Breast epithelium (tissue), 4 donors: ENCODE data around the gene ACAT2. TPM values are rescaled to one million over a fixed set of nuclear protein-coding genes. Genes with fewer than 3 reads are reported as not detected.
"Not testable (repeated sequence)": the region's sequence is repeated elsewhere in the genome, so short reads cannot be mapped to it uniquely, and the experiment has no call there.

Experiments
- DNase-seq, 2 donors: peaks; one replicate each; pipeline ENCODE4 v3.0.0-alpha.2; 2019; ENCODE audit warnings: low spot score in 2 of 2
- H3K27ac ChIP-seq, 2 donors: fragments of 200-600 bp; sonication (generic) in 1 of 2; one replicate each; pipeline ENCODE4 v1.5.1; 2016 to 2019; ENCODE audit warnings: mild to moderate bottlenecking in 1 of 2
- H3K27me3 ChIP-seq, 2 donors: fragments of 200-600 bp; sonication (generic) in 1 of 2; one replicate each; pipeline versions ENCODE4 v1.5.1 to v1.6.0; 2017 to 2019; ENCODE audit warnings: control low read depth in 1 of 2, mild to moderate bottlenecking in 1 of 2
- H3K36me3 ChIP-seq: fragments of 200-600 bp; one replicate; pipeline ENCODE4 v1.5.1; 2019
- H3K4me1 ChIP-seq, 2 donors: fragments of 200-600 bp; sonication (generic); one replicate each; pipeline ENCODE4 v1.5.1; 2016 to 2019; ENCODE audit warnings: control low read depth in 1 of 2
- H3K4me3 ChIP-seq, 3 donors: fragments of 200-600 bp; sonication (generic); 1 replicate in 2 of 3; 2 replicates in 1 of 3; pipeline ENCODE4 v1.5.1; 2016 to 2019; ENCODE audit warnings: mild to moderate bottlenecking in 3 of 3, moderate library complexity in 2 of 3
- H3K9me3 ChIP-seq, 2 donors: fragments of 200-600 bp; sonication (generic) in 1 of 2; one replicate each; pipeline ENCODE4 v1.5.1; 2016 to 2019; ENCODE audit warnings: control low read depth in 1 of 2
- POLR2A ChIP-seq: fragments of 450-650 bp; IDR thresholded peaks from one replicate; pipeline ENCODE4 v1.6.1; 2016; ENCODE audit warnings: antibody characterized with exemption, mild to moderate bottlenecking, moderate library complexity
- POLR2AphosphoS5 ChIP-seq, 3 donors: sonication (generic); formaldehyde crosslinking; IDR thresholded peaks; one replicate each; pipeline ENCODE4 v1.6.1; 2017; ENCODE audit warnings: antibody characterized with exemption in 3 of 3
- intact Hi-C: fragments of 100-400 bp; cut with DNase I; formaldehyde crosslinking; loops from one replicate; pipeline ENCODE4 v1.15.1; 2023; ENCODE audit warnings: low total_unique reads
- total RNA-seq, 3 donors: library from RNA; depleted of rRNA; stranded (reverse); fragments of >200 nt; gene quantifications; one replicate each; pipeline ENCODE4 v1.1.0, GENCODE V29; 2016
- TF ChIP-seq, protein P1 (sequence below), 3 donors: fragments of 450-650 bp; IDR thresholded peaks; one replicate each; pipeline ENCODE4 v1.5.1; 2016 to 2017; ENCODE audit warnings: antibody characterized with exemption in 3 of 3, mild to moderate bottlenecking in 3 of 3, moderate library complexity in 3 of 3

Gene ACAT2
- total RNA-seq, 3 donors from 2014 or later, result 9.4 to 10.5 (median 10.1) TPM

- intact Hi-C loops, result no loop called here
- no peaks in the 10 kb centered on the region for H3K36me3 ChIP-seq
Measured at GRCh38 chr6:159715605-159716004, 46.2 kb upstream of the ACAT2 start.

DNA sequence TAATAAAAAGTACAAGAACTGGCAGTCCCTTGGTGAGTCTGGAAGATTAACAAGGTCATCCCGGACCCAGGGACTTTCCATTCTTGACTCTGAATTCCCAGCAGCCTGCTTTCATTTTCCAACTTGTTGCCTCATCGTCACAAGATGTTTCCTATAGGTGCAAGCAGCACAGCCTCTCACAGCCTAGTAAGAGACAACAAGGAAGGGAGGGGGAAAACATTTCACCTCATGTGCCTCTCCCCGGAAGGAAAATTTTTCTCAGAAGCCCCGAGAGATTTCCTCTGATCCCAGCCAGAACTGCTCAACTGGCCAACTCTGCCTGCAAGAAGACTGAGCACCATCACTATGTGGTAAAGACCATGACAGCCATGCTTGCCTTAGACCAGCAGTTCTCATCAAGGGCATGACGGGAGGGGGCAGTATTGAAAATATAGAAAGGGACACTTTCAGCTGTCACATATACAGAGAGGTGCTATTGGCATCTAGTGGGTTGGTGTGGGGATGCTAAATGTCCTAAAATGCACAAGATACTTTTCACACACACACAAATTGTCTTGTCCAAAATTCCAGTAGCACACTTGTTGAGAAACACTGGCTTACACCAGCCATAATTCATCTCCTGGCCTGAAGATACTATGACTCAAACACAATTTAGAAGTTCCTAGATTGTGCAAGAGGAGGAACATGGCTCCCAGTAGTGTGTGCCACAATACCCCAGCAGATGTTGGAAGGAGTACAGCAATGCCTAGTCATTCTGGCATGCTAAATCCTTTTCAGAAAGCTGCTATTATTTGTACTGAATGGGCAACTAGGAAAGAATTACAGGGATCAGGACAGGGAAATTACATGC is 45.4 kb upstream of the ACAT2 start:
- Histone ChIP-seq H3K4me3 (peak overlapping the region in 2 of 3 donors; percentile 6 to 50), H3K27ac (peak overlapping the region; percentile 88 to 95), H3K9me3 (no peaks in the 10 kb centered on the region), H3K27me3 (no peaks in the 10 kb centered on the region), H3K36me3 (no peaks in the 10 kb centered on the region), H3K4me1 (peaks cover 6 to 15% of the 10 kb centered on the region in 2 donors)
- peak in 1 of 2 donors; percentile 72 for DNase-seq
- TF ChIP-seq, protein P1, sequence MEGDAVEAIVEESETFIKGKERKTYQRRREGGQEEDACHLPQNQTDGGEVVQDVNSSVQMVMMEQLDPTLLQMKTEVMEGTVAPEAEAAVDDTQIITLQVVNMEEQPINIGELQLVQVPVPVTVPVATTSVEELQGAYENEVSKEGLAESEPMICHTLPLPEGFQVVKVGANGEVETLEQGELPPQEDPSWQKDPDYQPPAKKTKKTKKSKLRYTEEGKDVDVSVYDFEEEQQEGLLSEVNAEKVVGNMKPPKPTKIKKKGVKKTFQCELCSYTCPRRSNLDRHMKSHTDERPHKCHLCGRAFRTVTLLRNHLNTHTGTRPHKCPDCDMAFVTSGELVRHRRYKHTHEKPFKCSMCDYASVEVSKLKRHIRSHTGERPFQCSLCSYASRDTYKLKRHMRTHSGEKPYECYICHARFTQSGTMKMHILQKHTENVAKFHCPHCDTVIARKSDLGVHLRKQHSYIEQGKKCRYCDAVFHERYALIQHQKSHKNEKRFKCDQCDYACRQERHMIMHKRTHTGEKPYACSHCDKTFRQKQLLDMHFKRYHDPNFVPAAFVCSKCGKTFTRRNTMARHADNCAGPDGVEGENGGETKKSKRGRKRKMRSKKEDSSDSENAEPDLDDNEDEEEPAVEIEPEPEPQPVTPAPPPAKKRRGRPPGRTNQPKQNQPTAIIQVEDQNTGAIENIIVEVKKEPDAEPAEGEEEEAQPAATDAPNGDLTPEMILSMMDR (IDR thresholded peaks at IDR 0.05), result no peak
- TF ChIP-seq POLR2A (no peak), POLR2AphosphoS5 (IDR thresholded peaks at IDR 0.05) (peak; percentile 53 to 97 (median 86))
- intact Hi-C loops, result no loop called here

More at GRCh38 chr6:159715605-159716004, 46.2 kb upstream of the ACAT2 start:
- Histone ChIP-seq H3K4me3 (peak overlapping the region in 1 of 3 donors; percentile 14), H3K4me1 (peaks cover 6 to 15% of the 10 kb centered on the region in 2 donors), H3K9me3 (no peaks in the 10 kb centered on the region), H3K27me3 (no peaks in the 10 kb centered on the region), H3K27ac (peak overlapping the region; percentile 88 to 95)
- TF ChIP-seq POLR2AphosphoS5 (IDR thresholded peaks at IDR 0.05) (no peak), POLR2A (no peak)
- TF ChIP-seq, protein P1 (IDR thresholded peaks at IDR 0.05), result no peak
- no peak for DNase-seq

- peak overlapping the region; percentile 68 to 88 for H3K27ac ChIP-seq
- TF ChIP-seq POLR2AphosphoS5 (IDR thresholded peaks at IDR 0.05), result no peak
- TF ChIP-seq, protein P1 (IDR thresholded peaks at IDR 0.05), result no peak
- no peak for DNase-seq
Measured at GRCh38 chr6:159718634-159719033, 43.2 kb upstream of the ACAT2 start.

GRCh38 chr6:159719287-159719686 is 42.6 kb upstream of the ACAT2 start:
- no peaks in the 10 kb centered on the region for H3K27me3 ChIP-seq
- intact Hi-C loops, result no loop called here
- H3K36me3 ChIP-seq, result no peaks in the 10 kb centered on the region
- no peaks in the 10 kb centered on the region for H3K9me3 ChIP-seq
- TF ChIP-seq POLR2A, result no peak
- no peak for TF ChIP-seq POLR2AphosphoS5 (IDR thresholded peaks at IDR 0.05)
- TF ChIP-seq, protein P1 (IDR thresholded peaks at IDR 0.05), result no peak
- H3K4me3 ChIP-seq, result no peak overlapping the region
- peak overlapping the region; percentile 68 to 88 for H3K27ac ChIP-seq
- DNase-seq, result no peak
- H3K4me1 ChIP-seq, result peaks cover 6 to 15% of the 10 kb centered on the region in 2 donors

More at GRCh38 chr6:159718634-159719033, 43.2 kb upstream of the ACAT2 start:
- no peaks in the 10 kb centered on the region for H3K9me3 ChIP-seq
- H3K36me3 ChIP-seq, result no peaks in the 10 kb centered on the region
- no peak overlapping the region for H3K4me3 ChIP-seq
- H3K27me3 ChIP-seq, result no peaks in the 10 kb centered on the region
- peaks cover 6 to 15% of the 10 kb centered on the region in 2 donors for H3K4me1 ChIP-seq
- intact Hi-C loops, result no loop called here

- Histone ChIP-seq H3K36me3 (no peaks in the 10 kb centered on the region), H3K27me3 (no peaks in the 10 kb centered on the region), H3K4me3 (no peak overlapping the region), H3K4me1 (peaks cover 0 to 1% of the 10 kb centered on the region in 2 donors), H3K27ac (no peak overlapping the region), H3K9me3 (no peaks in the 10 kb centered on the region)
- TF ChIP-seq, protein P1 (IDR thresholded peaks at IDR 0.05), result peak in 2 of 3 donors; percentile 26 to 49
- TF ChIP-seq POLR2AphosphoS5 (IDR thresholded peaks at IDR 0.05), result no peak
- no peak for TF ChIP-seq POLR2A
- intact Hi-C loops, result no loop called here
- DNase-seq, result no peak
Measured at GRCh38 chr6:159720708-159721107, 41.1 kb upstream of the ACAT2 start.

GRCh38 chr6:159721981-159722380 is 39.9 kb upstream of the ACAT2 start:
- H3K27me3 ChIP-seq, intact Hi-C loops, H3K4me1 ChIP-seq, DNase-seq, H3K27ac ChIP-seq, H3K4me3 ChIP-seq, H3K9me3 ChIP-seq, H3K36me3 ChIP-seq: not testable (repeated sequence)
